Kasumi-1 (cell line): ENCODE data around the gene SARDH.
"Not testable (repeated sequence)": the region's sequence is repeated elsewhere in the genome, so short reads cannot be mapped to it uniquely, and the experiment has no call there.

Source experiments
- DNase-seq, 2 experiments: peaks; one replicate each; lab custom pipeline; 2025; lab: John Stamatoyannopoulos, UW

Gene SARDH

GRCh38 chr9:133685653-133686609, 52.2 kb downstream of the SARDH start:
- no peak for DNase-seq

- no peak for DNase-seq
Observed at GRCh38 chr9:133684936-133685361, 53.2 kb downstream of the SARDH start.

GRCh38 chr9:133684121-133684935, 53.8 kb downstream of the SARDH start:
- no peak for DNase-seq

- DNase-seq, result no peak
Observed at GRCh38 chr9:133683586-133684120, 54.5 kb downstream of the SARDH start.

- no peak for DNase-seq
Observed at GRCh38 chr9:133682818-133683585, 55.1 kb downstream of the SARDH start.

- DNase-seq, result no peak
Observed at GRCh38 chr9:133681658-133682306, 56.4 kb downstream of the SARDH start.

- DNase-seq, result no peak
Observed at GRCh38 chr9:133680976-133681657, 57.0 kb downstream of the SARDH start.

GRCh38 chr9:133680250-133680975, 57.7 kb downstream of the SARDH start:
- no peak for DNase-seq

GRCh38 chr9:133679466-133680061, 58.6 kb downstream of the SARDH start:
- no peak for DNase-seq

GRCh38 chr9:133679056-133679455, 59.1 kb downstream of the SARDH start:
- DNase-seq, result no peak

GRCh38 chr9:133677126-133678010, 60.8 kb downstream of the SARDH start:
- no peak for DNase-seq

- no peak for DNase-seq
Observed at GRCh38 chr9:133676450-133676849, 61.7 kb downstream of the SARDH start.

- DNase-seq, result not testable (repeated sequence)
Observed at GRCh38 chr9:133675796-133676195, 62.4 kb downstream of the SARDH start.

GRCh38 chr9:133674091-133674490, 64.1 kb downstream of the SARDH start:
- DNase-seq, result no peak

- DNase-seq, result no peak
Observed at GRCh38 chr9:133673258-133673655, 64.9 kb downstream of the SARDH start.

- no peak for DNase-seq
Observed at GRCh38 chr9:133672503-133673257, 65.5 kb downstream of the SARDH start.

GRCh38 chr9:133671371-133671770, 66.8 kb downstream of the SARDH start:
- DNase-seq, result no peak

- no peak for DNase-seq
Observed at GRCh38 chr9:133670466-133670865, 67.7 kb downstream of the SARDH start.
